HG02610 (cell line): ENCODE measurements around the gene DEFB128.
"Not testable (repeated sequence)": the region's sequence is repeated elsewhere in the genome, so short reads cannot be mapped to it uniquely, and the experiment has no call there.

ENCODE experiments used
- ATAC-seq: cut with Tn5 transposase; IDR thresholded peaks from one replicate; pipeline ENCODE4 v1.9.1; 2021; ENCODE audit warnings: mild to moderate bottlenecking, moderate library complexity; ENCODE audit not compliant: unreplicated experiment

Gene DEFB128

DNA sequence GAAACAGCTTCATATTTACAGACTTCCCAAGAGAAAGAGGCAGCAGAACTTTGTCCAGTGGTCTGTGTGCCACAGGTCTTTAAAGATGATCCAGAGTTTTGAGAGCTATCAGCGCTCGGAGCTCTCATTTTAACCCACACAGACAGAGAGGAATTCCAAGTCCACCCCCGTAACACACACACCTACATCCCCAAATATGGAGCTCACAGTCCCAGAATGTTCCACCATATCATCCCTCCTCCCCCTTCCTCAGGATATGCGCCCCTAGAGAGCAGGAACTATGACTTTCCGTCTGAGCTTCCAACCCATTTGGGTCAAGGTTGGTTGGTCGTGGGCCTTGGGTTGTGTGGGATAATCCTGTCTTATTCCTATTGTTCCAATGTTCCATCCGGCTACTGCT is at the start of gene DEFB128:
Gene DEFB128 (minus strand): TSS at position 101 of the 400 bp plus-strand sequence. CDS start 88 bp downstream, at position 13.
- ATAC-seq: no peak

- ATAC-seq: no peak
These were observed 48.4 kb upstream of the DEFB128 start for GRCh38 chr20:237929-238328.

DNA sequence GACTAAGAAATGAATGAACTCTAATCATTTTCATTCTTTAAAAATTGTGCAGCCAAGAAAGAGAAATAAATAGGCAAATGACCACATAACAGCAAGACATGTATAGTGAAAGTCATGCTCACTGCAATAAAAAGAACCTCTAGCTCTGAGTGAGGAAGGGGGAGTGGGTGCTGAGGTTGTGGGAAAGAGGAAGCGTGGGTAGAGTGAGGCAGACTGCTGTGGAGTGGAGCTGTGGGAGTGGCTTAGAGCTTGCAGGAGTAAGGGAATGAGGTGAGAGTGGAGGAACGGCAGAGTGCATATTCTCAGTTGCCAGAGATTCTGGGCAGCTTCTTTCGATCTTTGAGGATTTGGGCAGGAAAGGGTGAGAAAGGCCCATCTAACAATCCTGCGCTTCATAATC is 48.0 kb upstream of the DEFB128 start:
- no peak for ATAC-seq

- ATAC-seq: no peak
These were observed 46.4 kb upstream of the DEFB128 start for GRCh38 chr20:235891-236290.

- no peak for ATAC-seq
These were observed 38.1 kb upstream of the DEFB128 start for GRCh38 chr20:227439-228105.

GRCh38 chr20:226958-227357 is 37.4 kb upstream of the DEFB128 start, which contains the start of gene DEFB129:
Gene DEFB129 (plus strand): TSS chr20:227258. CDS start chr20:227289, 31 bp downstream.
- ATAC-seq: no peak

DNA sequence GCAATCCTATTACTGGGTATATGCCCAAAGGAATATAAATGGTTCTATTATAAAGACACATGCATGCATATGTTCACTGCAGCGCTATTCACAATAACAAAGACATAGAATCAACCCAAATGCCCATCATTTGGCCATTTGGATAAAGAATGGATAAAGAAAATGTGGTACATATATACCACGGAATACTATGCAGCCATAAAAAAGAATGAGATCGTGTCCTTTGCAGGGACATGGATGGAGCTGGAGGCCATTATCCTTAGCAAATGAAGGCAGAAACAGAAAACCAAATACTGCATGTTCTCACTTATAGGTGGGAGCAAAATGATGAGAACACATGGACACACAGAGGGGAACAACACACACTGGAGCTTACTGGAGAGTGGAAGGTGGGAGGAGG is 36.4 kb upstream of the DEFB128 start:
- not testable (repeated sequence) for ATAC-seq

GRCh38 chr20:221258-221830 is 31.8 kb upstream of the DEFB128 start:
- ATAC-seq: no peak

GRCh38 chr20:219290-220115 is 30.0 kb upstream of the DEFB128 start:
- ATAC-seq: no peak

DNA sequence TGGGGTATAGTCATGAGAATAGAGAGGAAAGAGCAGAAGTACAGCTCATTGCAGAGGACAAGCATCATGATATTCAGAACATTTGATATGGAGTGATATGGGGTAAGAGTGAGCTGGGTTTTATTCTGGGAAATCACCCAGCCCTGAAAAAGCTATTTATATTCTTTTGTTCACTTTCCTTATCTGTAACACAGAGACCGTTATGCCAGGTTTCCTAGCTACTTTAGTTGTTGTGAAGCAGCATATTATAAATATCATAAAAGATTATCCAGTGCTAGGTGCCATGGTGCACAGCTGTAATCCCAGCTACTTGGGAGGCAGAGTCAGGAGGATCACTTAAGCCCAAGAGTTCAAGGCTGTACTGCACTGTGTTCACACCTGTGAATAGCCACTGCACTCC is 27.8 kb upstream of the DEFB128 start:
- ATAC-seq: no peak

DNA sequence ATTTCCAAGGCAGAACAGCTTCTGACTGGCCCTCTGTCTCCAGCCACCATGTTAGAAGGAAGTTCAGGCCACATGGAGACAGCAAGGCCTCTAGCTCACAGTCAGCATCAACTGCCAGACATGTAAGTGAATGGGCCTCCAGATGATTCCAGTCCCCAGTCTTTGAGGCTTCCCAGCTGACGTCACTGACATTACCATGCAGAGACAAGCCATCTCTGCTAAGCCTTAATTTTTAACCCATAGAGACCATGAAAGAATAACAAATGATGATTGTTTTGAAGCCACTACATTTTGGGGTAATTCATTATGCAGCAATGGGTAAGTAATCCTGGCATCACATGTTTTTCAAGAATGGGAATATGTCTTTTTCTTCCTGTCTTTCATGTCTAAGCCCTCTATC is 26.3 kb upstream of the DEFB128 start:
- no peak for ATAC-seq

- no peak for ATAC-seq
These were observed 24.9 kb upstream of the DEFB128 start for GRCh38 chr20:214383-214782.

DNA sequence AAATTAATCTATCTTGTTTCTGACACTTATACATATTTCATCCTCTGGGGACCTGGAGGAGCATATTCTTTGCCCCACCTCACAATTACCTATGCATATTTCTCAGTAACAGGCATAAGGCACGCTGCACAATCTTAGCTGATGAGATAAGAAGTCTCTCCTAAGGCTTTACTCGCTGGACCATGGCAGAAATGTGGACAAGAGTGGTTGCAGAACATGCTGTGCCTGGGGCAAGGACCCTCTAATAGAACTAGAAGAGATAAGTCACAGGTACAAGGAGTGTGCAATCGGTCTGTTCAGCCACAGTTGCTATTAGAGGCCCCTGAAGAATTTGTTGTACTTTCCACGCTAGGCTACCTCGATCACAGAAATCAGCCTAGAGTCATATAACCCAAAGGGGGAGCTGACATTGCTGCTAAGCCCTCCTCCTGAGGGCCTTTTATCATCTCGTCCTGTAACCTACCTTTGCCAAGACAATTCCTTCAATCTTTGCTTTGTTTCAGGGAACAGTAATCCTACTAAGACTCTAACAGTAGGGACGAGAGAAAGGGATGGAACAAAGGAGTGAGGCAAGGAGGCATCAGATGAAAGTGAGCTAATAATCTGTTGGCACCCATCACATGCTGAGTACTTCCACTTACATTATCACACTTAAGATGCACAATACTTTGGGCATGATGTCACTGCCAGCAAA is 21.4 kb upstream of the DEFB128 start:
- no peak for ATAC-seq

DNA sequence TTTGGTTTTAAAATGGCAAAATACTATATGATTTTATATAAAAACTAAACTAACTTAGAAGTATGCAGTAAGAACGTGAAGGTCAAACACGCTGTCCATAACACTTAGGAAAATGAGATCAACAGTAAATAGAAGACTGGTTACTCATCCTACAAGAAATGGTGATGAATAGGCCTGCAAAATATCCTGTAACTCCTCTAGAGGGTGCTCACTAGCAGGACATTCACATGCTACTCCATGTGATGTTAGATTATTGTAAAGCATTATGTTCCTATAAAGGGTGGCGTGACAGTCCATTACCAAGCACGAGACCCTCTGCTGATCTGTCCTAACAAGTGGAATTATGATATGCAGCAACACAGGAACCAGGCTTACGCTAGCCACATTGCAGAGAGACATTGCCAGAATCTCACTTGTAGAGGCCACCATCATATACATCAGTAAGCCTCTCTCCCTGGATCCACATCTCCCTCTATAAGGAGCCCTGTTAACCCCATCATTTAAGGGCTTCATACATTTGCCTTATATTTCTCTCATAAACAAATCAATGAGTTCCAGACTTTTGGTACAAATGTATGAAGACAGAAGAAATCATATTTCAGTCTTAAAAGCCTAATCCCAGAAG is 19.5 kb upstream of the DEFB128 start:
- ATAC-seq: no peak

GRCh38 chr20:203630-204029 is 14.1 kb upstream of the DEFB128 start:
- ATAC-seq: not testable (repeated sequence)

DNA sequence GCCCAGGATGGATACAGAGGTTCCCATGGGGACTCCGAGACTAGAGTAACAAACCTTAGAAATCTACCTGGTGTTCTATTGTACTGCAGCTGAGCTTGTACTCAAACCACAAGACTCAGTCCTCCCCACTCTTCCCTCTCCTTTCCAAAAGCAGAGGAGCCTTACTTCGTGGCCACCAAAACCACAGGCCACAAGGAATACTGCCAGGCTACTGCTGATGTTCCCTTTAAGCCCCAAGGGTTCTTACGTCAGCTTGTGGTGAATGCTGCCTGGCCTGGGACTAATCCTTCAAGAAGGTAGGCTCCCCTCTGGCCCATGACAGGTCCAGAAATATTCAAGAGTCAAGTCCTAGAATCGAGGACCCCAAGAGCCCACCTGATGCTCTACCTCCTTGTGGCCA is 10.5 kb upstream of the DEFB128 start:
- ATAC-seq: no peak

GRCh38 chr20:198225-198624 is 8.7 kb upstream of the DEFB128 start:
- no peak for ATAC-seq

DNA sequence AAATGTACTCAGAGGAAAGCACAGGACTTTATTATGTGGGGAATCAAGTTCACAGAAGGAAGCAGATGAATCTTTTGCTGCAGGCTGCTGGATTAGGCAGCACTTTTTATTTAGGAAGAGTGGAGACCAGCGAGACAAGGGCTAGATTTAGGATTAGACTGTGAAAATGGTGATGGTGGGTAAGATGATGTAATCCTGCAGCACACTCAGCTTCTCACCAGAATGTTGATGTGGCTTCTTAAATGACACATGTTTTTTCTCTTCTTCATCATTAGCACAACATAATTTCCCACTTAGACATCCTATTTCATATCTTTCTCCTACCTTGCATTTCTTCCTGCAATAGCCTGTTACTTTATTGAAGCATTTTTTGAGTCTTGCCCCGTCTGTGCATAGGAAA is 1.8 kb downstream of the DEFB128 start:
- ATAC-seq: no peak

GRCh38 chr20:184288-184687 is 5.2 kb downstream of the DEFB128 start:
- no peak for ATAC-seq

- no peak for ATAC-seq
These were observed 20.6 kb downstream of the DEFB128 start for GRCh38 chr20:168876-169275.

GRCh38 chr20:164618-165017 is 24.9 kb downstream of the DEFB128 start:
- ATAC-seq: no peak
